GM19023 (cell line): Measurements from ENCODE around the gene LEF1.

ENCODE experiments used
- ATAC-seq: cut with Tn5 transposase; IDR thresholded peaks from one replicate; pipeline ENCODE4 v1.9.1; 2021; ENCODE audit warnings: mild to moderate bottlenecking, moderate library complexity; ENCODE audit not compliant: unreplicated experiment

The LEF1 gene

DNA sequence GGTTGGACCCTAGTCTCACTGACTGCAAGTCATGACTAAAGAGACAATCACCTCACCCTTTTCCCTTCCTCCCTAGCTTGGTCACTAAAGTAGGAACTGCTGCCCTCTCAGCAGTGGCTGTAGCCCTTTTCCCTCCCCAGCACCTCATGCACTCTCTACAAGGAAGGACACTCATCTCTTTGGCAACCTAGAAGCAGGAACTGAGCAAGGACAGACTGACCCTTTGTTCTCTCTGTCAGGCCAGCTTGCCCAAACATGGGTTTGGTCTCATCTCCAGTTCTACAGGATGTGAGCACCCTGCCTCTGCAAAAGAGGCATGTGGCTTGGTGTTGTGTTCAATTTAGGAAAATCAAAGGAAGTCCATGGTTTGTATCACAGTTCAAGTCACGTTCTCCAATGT, 15.8 kb downstream of the LEF1 start:
- ATAC-seq, result no peak

DNA sequence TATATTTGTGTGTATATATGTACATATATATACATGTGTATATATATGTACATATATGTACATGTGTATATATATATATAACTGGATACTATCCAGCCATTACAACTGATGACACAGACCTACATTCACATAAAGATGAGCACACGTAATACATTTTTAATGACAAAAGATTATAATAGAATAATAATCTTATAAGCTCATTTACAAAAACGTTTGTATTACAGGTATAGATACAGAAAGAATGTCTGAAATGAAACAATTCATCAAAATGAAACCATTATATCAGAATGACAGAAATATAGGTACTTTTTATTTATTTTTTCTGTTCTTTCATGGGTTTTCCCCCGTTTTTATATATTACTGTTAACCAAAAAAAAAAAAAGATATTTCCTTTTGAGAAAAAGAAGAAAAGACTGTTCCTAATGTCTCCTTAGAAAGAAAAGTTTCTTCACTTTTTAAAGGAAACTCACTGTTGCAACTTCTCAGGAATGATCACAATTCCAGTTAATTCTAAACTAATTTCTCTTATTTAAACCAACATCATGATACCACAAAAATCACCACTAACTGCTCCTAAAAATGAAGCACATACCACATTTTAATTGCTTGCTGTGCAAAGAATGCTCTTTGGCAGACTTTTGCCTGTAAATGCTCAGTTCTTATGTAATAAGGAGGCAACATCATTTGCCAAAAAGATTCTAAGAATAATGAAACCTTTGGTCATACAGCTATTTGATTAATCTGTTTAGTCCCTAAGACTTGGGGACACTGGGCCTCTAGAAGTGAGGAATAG, 18.9 kb downstream of the LEF1 start:
- ATAC-seq, result no peak

DNA sequence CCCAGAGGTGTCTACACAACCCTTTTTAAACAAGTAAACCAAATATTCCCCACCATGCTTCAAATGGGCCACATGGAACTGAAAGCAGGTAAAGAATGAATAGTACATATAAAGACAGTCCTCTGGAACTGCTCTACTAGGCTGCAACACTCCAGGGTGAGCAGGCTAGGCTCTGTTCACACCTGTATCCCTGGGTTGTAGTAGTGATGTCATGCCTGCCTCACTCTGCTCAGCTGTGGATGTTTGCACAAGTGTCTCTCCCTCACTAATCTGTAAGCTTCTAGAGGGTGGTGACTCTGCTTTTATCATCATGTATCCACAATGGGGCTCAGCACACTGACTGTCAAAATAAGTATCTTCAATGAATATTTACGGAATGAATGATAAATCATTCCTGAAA, 20.4 kb downstream of the LEF1 start:
- no peak for ATAC-seq

DNA sequence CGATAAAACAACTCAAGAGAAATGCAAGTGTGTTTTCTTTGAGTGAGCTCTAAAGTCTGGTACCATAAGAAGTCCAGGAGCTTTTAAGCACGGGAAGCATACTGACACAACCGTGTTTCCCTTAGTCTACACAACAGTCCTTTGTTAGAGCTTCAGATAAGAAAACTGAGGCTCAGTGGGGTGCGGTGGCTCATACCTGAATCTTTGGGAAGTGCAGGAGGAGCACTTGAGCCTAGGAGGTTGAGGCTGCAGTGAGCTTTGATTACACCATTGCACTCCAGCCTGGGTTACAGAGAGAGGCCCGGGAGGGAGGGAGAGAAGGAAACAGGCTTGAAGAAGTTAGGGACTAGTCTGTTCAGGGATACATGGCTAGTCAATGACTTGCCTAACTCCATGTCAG, 21.9 kb downstream of the LEF1 start:
- no peak for ATAC-seq

DNA sequence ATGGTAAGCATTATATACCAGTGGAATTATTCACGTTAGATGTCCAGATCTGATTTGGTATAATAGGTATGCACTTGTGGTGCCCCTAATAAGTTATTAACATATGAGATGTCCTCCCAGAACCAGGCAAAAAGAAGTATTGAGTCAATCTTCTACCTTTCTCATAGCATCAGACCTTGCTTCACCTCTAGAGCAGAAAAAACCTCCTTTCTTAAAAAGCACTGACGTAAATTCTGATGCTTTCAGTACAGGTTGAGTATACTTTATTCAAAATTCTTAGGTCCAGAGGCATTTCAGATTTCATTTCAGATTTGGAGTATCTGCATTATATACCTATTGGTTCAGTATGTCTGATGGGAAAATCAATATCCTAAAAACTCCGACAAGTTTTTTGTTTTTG, 22.4 kb downstream of the LEF1 start:
- no peak for ATAC-seq

DNA sequence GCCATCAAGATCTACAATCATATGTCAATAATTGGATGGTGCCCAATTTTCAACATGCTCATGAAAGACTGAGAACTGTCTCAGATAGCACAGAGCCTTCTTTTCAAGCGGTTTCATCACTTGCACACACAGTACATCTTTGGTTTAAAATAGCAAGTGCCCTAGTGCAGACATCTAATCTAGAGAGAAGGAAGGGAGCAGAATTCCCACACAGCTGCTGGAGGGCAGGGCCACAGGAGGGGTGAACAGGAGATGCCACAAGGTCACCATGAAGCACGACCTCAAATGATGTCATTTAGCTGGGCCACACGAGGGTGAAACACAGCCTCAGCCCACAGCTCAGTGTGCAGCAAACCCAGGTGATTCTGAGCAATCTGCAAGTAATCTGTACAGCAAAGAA, 24.3 kb downstream of the LEF1 start:
- no peak for ATAC-seq

DNA sequence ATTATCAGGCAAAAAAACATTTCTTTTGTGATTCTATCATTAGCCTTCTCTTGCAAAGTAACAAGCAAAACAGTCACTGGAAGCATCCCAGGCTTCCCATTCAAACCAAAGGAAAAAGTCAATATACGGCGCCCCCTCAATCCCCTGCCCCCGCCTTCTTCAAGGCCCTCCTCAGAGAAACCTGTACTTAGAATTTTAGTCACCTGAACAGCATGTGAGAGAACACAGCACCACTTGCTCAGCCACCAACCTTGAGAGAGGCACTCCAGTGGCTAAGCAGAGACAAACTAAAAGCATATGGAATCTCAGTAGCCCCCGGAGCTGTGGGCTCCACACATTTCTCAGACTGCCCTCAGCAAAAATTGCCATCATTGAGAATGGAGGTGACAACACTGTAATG, 25.2 kb downstream of the LEF1 start:
- ATAC-seq, result no peak

DNA sequence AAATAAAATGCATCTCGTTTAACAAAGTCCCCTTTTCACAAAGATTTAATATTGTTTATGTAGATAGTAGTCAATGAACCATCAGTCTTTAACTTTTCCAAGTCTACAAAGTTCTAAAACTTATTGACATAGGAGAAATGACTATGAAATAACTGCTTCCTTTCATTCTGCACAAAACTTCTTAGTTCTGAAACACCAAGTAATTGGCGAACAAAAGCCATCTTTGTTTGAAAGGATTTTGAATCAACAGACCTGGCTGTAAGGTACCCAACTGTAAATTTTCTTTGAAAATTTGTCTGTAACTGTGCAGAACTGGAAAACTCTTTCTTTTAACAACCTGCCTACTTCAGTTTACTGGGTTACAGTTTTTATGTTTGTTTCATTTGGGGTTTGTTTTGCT, 25.9 kb downstream of the LEF1 start:
- ATAC-seq, result no peak

DNA sequence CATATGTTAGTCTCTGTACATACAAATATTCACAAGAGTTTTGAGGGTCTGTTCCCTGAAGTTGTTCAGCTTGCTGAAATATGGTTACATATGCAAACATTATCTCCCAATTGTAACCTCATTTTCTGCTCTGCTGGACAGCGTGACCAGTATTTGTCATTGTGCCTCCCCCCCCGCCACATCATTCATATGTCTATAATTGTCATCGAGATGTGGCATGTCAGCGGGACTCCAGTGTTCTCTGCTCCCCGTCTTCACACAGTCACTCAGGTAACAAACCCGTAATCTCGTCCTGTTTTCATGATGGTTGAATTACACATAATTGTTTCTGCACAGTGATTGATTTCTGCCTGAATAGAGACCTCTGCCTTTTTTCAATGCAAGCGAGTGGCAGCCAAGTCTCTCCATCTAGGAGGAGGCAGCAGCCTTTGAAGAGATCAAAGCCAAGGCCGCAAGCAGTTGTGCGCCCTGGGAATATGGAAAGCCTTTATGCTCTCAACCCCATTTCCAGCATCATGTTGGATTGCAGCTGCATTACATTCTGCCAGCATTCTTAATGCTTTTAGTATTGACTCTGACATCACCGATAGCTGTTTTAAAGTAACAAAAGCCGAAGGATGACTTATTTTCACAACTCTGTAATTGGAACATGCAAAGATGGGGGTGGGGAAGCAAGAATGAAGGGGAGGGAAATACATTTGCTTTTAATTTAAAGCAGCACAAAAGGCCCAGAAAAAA, 27.4 kb downstream of the LEF1 start:
- ATAC-seq, result no peak

DNA sequence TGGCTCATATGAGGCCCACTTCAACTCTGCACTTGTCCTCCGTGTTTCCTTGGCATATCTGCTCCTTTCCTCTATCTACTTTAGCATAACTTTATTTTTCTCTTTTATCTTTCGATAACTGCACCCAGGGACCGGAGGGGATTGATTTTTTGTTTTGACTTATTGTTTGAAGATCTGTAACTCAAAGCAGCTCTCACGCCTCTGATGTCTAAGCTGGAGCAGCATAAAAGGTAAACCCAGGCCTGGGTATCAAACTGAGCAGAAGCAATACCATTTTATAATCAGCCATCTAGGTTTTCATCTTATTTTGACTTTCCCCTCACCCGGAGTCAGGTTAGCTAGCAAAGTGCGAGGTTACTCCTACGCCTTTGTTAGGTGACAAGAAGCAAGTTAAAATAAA, 28.4 kb downstream of the LEF1 start:
- no peak for ATAC-seq

DNA sequence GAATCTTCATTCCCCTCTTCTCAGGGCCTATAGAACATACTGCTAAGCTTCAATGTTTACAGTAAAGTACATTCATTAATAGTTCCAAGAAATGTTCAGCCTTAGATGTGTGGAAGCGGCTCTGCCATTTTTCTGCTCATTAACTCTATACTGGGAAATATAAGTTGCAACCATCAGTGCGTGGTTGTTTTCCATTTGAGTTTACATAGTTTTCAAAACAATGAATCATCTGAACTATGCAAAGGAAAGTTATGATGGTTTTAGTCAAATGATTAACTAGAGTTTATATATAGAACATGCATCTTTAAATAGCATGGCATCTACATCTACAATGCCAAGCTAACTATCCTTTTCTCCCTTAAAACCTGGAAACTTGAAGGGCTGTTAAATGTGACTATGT, 29.6 kb downstream of the LEF1 start:
- peak; percentile 53 for ATAC-seq

DNA sequence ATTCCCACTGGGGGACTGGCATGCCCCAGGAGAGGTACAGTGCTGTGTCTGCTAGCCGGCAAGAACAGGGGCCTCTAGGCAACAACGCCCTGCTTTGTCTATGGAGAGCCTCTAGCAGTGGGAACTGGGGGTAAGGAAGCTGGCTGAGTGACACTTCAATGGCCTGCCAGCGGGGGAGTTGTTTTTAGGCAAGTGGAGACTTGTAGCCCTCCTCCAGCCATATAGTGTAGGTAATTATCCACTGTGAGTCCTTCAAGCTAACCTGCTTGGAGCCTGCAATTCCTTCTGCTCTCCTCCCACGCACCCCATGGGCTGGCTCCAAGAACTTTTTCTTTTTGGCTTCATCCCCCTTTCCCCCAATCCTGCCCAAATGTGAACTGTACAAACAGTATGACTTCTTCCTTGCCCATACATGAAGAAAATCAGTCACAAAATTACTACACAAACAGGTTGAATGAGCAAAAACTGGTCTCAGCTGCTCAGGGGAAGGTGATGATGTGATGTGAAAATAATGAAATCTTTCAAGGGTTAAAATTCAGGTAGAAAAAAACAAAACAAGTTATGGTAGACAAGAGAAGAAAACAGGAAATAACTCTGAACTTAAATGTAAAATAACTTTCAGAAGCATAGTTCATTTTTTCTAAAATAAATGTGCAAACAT, 33.1 kb downstream of the LEF1 start:
- no peak for ATAC-seq

DNA sequence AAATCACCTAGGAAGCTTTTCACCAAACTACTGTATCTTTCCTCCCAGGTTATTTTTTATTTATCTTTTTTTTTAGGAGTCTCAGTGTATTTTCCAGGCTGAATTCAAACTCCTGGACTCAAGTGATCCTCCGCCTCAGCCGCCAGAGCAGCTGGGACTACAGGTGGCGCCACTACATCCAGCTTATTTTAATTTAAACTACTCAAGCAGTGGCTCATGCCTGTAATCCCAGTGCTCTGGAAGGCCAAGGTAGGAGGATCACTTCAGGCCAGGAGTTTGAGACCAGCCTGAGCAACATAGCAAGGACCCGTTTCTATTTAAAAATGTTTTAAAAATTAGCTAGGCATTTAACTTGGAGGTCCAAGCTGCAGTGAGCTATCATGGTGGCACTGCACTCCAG, 37.8 kb downstream of the LEF1 start:
- no peak for ATAC-seq

DNA sequence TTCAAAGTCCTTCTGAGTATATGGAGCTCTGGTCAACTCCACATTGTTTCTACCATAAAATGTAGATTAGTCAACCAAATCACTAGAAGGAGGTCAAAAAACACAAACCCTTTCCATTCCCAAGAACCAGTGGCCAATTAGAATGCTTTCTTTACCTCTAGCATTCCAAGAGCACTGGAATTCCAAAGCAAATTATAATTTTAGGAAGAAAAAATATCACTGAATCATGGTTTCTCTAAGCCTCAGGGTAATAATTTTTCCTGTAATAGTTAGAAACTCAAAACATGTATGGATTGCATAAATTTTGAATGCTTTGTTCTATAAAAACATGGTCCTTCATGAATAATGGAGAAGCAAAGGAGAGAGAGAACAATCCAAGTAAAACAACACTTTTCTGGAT, 39.5 kb downstream of the LEF1 start:
- no peak for ATAC-seq

DNA sequence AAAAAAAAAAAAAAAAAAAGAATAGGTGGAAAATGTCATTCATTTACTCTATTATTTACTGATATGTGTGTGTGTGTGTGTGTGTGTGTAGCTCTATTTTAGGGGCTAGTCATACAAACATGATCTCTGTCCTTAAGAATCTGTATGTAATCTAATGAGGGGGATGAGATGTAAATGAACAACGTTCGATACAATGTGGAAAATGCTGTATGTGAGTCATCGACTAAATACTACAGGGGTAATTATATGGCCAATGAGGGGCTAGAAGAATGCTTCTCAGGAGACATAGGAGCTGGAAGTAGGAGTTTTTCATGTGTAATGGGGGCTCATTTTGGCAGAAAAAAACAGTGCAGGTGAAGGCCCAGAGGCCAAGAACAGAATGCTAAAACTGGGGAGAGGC, 41.9 kb downstream of the LEF1 start:
- ATAC-seq, result no peak

DNA sequence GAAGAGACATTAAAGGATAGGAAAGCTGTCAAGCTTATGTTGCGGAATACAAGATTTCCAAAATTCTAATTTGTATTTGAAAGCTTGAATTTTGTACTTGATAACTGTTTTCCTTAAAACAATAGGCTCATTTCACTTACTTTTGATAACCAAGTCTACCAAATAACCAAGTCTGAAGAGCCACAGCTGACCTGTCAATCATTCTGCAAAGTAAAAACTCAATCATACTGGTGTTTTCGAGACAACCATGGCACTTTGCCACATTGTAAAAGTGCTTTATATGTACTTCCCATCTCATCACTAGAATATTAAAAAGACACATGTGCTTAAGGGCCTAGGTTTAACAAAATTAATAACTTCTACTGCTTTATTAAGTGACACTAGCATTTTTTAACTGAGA, 47.9 kb downstream of the LEF1 start:
- ATAC-seq, result no peak

DNA sequence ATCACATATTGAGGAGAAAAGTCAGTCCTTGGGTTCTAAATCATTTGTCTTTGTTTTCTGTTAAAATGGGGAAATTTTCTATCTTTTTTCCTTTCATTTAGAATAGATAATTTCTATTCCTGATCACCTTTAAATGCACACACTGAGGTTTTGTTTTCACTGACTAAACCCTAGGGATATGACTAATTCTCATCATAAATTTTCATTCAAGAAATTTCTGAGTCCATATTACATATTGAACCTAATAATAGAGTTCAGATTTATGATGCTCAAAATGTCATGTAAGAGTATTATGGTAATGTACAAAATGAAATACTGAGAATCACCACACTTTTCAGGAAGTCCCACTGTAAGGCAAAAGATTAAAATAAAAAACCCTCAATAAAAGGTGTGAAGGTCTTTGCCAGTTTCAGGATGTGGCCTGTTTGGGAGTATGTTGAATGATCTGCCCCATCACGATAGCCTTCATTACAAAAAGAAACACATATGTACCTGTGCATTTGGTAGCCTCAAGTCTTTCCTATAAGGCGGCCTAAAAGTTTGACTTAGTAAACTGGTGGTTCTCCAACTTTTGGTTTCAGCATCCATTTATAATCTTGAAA, 49.4 kb downstream of the LEF1 start:
- ATAC-seq, result no peak

DNA sequence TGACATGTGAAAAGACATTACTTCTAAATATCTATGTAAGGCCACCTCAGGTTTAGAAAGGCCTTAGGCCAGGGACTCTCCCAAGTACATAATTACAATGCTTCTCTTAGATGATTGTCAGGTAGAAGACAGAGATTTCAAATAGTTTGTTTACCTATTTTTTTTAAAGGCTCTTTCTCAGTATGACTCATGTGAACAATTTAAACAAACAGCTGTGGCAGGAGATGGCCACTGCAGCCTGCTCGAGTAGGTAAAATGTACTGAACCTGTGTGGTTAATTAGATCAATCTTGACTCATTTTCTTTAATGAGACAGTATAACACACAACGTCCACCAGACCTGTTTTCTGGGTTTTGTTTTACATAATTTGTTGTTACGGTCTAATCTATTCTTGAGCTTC, 50.2 kb downstream of the LEF1 start:
- peak; percentile 91 for ATAC-seq

DNA sequence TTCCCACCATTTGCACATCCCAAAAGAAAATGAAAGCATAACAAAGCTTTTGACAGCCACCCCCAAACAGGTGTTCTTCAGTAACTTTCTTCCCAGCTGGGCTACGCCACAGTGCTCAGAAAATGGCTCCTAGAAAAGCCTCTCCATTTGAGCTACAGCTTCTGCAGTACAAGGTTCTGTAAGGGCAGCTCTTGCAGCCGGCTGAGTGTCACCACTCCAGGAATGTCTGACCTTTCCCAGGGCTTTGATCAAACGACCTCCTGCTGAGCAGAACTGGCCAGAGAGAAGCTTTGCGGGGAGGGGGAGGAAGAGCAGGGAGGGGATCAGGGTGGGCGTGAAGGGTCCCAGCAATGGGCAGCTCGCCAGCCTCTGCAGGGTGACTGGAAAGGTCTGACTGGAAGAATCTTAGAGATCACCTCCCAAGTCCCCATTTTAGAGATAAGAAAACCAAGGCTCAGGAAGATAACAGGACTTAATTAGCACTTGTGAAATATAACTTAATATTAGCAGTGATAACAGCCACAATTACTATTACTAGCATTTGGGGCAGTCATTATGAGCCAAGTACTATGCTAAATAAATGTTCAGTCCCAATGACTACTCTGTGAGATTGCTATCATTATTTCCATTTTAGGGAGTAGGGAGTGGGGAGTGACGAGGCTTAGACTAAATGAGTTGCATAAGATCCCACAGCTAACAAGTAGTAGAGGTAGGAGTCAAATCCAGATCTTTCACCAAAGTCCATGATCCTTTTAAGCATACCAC, 51.1 kb downstream of the LEF1 start:
- no peak for ATAC-seq

DNA sequence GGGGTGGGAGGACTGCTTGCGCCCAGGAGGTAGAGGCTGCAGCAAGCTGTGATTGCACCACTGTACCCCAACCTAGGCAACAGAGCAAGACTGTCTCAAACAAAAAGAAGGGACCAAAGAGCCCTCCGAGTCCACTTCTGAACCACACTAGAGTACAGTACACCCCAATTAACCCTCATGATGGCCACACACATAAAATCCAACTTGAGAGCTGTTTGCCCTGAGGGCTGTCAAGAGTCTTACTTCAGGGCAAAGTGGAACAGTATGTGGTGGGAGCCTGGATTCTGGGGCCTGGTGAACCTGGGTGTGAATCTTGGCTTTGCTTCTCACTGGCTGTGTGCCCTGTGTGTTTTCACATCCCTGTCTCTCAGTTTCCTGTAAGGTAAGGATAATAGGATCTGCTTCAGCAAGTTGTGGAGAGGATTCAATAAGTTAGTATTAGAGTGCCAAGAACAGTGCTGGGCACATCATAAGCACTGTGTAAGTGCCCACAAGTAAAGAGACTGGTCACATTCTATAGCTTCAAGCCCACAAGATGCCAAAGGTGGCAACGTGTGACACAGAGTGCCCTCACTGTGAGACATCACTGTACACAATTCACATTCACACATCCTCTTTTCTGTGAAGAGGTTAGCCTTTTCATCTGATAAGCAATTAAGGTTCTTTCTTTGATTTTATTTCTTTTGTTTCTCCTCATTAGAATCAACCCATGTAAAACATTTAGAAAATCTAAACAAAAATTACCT, 52.1 kb downstream of the LEF1 start:
- no peak for ATAC-seq
